HG03159 (cell line): ENCODE data around the gene DNASE1L3.
A peak's percentile ranks its signal among the peaks of the same experiment; 100 is the strongest.

Source experiments
- ATAC-seq: cut with Tn5 transposase; IDR thresholded peaks from one replicate; pipeline ENCODE4 v1.9.1; 2021; ENCODE audit warnings: mild to moderate bottlenecking, moderate library complexity; ENCODE audit not compliant: unreplicated experiment

The DNASE1L3 gene

GRCh38 chr3:58180099-58180880 is 30.5 kb downstream of the DNASE1L3 start:
- no peak for ATAC-seq

- no peak for ATAC-seq
These were observed 31.3 kb downstream of the DNASE1L3 start for GRCh38 chr3:58179235-58180098.

DNA sequence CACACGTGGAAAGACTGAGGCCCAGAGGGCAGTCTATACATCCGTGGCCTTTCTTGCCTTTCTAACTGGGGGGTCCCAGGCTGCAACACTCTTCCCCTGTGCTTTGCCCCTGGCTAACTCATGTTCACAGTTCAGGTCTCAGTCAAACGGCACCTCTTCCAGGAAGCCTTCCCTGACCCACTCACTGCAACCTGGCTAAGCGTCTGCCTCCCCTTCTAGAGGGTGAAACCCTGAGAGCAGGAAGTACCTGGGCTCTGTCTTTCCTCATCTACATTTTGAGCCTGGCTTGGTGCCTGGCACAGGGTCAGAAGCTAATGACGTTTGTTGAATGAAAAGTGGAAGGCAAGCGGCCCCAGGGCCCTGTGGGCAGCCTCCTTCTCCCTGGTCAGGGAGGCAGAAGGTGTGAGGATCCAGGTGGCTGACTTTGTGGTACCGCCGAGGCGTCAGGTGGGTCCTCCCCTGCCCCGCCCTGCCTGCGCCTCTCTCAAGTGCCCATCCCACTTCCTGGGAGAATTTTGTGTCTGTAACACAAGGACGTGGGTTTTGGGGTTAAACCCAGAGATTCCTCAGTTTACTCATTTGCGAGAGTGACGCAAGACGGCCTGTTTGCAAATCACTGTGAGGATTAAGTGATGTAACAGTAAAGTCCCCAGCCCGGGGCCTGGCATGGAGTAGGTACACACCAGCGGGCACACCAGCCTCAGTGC is 32.1 kb downstream of the DNASE1L3 start:
- ATAC-seq: no peak

- peak; percentile 60 for ATAC-seq
These were observed 32.8 kb downstream of the DNASE1L3 start for GRCh38 chr3:58177747-58178527.

DNA sequence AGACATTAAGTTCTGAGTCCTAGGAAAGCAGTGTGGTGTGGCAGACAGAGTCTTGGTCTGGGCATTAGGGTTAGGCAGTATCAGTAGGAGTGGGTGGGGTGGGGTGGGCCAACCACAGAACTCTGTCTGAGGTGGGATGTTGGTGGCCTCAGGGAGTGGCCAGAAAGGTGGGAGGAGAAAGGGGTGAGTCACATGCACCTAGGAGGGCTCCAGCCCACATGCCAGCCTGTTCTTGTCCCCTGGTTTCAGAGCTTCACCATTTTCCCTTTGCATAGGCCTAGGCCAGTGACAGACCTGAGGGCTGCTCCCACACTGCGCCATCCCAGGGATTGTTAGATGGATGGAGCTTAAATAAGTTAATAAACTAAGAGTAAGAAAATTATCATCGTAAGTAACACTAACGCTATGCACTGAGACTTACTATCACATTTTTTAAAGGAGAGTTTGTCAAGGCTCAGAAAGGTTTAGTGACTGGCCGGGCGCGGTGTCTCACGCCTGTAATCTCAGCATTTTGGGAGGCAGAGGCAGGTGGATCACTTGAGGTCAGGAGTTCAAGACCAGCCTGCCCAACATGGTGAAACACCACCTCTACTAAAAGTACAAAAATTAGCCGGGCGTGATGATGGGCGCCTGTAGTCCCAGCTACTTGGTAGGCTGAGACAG is 33.8 kb downstream of the DNASE1L3 start:
- no peak for ATAC-seq

DNA sequence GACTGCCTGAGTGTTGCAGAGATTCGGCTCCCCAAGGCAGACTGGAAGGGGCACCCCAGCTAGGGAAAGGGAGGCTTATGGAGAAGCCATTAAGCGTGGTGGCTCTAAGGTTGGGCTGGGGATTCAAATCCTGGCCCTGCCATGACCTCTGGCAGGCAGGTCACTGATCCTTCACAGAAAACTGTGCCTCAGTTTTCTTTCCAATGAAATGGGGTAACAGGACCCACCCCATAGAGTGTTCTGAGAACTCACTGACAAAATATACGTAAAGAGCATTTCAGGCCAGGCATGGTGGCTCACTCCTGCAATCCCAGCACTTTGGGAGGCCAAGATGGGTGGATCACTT is 34.6 kb downstream of the DNASE1L3 start:
- ATAC-seq: no peak

DNA sequence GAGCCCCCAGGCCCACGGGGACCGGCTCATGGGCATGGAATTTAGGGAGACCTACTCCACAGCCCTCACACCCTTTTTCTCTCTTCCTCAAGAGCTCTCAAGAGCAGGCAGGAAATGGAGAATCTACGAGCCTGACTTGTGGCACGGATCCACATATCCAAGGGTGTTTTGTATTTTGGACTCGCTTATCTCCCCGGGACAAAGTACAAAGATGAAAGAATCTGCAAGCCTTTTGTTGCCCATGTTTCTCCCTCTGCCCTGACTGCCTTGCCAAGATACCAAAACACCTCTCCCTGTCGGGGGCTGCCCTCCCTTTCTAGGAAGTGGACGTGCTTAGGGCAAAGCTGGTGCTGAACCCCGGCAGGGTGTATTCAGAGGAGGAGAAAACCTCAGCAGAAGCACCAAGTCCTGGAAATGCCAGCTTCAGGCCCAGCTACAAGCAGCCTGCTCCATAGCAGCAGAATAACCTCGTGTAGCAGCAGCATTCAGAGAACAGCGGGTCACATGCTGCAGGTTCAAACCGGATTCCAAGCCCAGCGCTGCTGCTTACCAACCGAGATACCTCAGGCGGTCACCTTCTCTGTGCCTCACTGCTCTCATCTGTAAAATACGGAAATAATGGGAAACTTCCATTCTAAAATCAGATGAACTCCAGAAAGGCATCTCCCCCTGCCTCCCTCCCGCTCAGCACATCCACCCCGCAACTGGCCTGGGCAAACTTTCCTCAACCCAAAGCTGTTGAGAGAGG is 35.2 kb downstream of the DNASE1L3 start:
- ATAC-seq: no peak

- ATAC-seq: no peak
These were observed 35.7 kb downstream of the DNASE1L3 start for GRCh38 chr3:58175187-58175436.

GRCh38 chr3:58173669-58174398 is 36.9 kb downstream of the DNASE1L3 start:
- no peak for ATAC-seq

DNA sequence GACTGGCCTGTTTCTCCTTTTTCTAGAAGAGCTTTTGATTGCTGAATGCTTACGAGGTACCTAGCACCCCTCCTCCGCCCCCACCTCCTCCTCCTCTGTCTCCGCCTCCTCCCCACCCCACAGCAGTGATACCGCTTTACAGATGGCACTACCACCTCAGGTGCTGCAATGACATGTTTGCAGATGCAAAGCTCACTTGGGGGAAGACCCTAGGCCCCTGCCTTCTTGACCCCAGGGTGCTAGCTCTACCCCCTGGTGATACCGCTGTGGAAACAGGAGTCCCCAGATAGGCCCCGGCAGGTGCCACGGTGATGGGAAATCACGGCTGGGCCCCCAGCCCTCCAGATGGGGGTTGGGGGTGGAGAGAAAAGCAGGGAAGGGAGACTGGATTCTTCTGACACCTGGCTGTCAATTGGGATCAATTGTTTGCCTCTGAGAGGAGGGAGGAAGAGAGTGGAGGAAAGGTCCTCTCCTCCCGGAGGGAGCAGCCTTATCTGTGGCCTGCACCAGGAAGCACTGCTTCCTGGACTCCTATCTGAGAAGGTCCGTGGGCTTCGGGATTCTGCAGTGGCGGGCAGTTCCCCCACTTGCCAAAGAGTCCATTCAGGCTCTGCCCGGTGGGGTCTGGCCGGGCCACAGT is 37.6 kb downstream of the DNASE1L3 start:
- no peak for ATAC-seq

- ATAC-seq: no peak
These were observed 39.6 kb downstream of the DNASE1L3 start for GRCh38 chr3:58171126-58171525.

GRCh38 chr3:58170376-58170775 is 40.4 kb downstream of the DNASE1L3 start:
- ATAC-seq: no peak

DNA sequence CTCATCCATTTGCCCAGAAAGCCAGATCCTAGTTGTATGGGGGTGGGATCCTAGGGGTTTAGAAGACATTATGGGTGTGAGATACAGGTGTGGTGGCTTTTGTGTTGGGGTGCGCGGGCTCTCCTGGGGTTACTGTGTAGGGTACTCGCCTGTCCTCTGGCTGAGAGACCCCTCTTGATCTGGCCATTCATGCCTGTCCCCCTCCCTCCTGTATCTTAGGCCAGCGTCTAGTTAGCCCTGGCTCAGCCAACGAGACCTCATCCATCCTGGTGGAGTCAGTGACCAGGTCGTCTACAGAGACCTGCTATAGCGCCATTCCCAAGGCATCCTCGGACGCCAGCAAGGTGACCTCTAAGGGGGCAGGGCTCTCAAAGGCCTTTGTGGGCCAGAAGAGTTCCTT is 41.4 kb downstream of the DNASE1L3 start:
- ATAC-seq: no peak

DNA sequence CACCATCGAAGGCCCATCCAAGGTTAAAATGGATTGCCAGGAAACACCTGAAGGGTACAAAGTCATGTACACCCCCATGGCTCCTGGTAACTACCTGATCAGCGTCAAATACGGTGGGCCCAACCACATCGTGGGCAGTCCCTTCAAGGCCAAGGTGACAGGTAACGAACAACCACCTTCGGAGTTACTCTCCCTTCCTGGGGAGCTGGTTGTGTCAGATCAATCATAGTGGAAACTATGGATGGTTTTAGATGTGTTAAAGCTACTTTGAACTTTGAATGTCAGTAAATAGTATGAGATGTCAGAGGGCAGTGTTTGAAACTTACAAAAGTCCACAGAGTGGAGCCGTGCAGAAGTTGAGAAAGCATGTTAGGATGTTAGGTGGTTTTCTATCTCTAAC is 42.3 kb downstream of the DNASE1L3 start:
- no peak for ATAC-seq

DNA sequence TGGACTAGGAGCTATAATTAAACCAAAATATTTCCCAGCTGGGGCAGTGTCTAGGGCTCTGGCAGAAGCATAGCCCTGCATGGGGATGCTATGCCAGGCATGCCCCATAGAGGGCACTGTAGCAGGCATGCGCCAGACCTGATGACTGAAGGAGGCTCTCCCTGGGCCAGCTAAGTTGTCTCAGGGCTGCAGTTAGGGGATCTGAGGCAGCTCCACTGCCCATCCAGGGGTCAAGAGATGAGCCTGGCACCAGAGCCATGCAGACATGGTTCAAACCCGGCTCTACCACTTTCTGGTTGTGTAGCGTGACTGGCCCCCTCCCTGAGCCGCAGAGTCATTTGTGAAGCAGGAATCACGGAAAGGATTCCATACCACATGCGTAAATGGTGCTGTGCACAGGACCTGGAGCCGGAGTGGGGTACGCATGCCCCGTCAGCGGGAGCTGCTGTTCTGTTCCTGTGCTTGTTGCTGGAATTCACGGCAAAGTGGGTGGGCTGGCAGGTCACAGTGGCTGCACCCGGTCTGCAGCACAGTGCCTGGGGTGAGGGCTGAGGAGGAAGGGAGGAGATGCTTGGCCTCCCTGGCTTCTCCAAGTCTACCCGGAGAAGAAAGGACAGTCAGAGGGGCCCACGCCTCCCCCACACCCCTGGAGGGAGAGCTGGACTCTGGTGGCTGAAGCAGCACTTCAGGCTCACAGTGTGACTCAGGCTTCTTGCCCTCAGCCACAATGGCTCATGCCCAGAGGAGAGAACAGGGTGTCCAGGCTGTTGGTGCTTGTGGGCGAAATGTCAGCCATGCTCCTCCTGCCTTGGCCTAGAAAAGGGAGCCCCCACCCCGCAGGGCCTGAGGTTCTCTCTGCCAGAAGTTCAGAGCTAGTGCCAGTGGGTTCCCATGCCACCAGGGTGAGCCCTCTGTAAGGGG is 43.1 kb downstream of the DNASE1L3 start:
- no peak for ATAC-seq

- no peak for ATAC-seq
These were observed 45.6 kb downstream of the DNASE1L3 start for GRCh38 chr3:58164906-58165821.
